ENCODE measurements around the gene CTBP2. TPM values are rescaled to one million over a fixed set of nuclear protein-coding genes. Genes with fewer than 3 reads are reported as not detected.
A peak's percentile ranks its signal among the peaks of the same experiment; 100 is the strongest.

CTBP2 gene
- total RNA-seq, 3 donors from 2014 or later: 53.1 to 91.2 (median 65.9) TPM

DNA sequence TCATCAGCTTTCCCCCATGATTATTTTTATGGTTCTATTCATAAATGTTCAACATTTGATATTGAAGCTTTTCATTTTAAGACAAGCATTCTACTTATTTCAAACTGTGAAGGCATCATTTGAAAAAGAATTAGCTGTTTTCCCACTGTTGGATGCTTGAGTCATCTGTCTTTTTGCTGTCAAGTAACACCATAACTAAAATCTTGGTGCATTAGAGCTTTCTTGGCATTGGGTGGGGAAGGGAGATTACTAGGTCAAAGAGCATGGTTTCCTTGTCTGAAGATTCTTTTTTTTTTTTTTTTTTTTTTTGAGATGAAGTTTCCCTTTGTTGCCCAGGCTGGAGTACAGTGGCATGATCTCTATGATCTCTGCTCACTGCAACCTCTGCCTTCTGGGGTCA, 68.5 kb downstream of the CTBP2 start:
- no peaks in the 10 kb centered on the region for H3K4me1 ChIP-seq
- H3K9me3 ChIP-seq: no peaks in the 10 kb centered on the region
- H3K36me3 ChIP-seq: no peaks in the 10 kb centered on the region
- no peak overlapping the region for H3K4me3 ChIP-seq
- intact Hi-C loops (cut with DNase I; ENCODE audit: low total_unique reads): loop anchor here (2.0 kb wide), 1 partner anchor 23 kb away; no protein-coding TSS in a partner anchor
- no peaks in the 10 kb centered on the region for H3K27me3 ChIP-seq
- DNase-seq (ENCODE audit: low spot score in 2 of 2): no peak
- TF ChIP-seq, protein P1, sequence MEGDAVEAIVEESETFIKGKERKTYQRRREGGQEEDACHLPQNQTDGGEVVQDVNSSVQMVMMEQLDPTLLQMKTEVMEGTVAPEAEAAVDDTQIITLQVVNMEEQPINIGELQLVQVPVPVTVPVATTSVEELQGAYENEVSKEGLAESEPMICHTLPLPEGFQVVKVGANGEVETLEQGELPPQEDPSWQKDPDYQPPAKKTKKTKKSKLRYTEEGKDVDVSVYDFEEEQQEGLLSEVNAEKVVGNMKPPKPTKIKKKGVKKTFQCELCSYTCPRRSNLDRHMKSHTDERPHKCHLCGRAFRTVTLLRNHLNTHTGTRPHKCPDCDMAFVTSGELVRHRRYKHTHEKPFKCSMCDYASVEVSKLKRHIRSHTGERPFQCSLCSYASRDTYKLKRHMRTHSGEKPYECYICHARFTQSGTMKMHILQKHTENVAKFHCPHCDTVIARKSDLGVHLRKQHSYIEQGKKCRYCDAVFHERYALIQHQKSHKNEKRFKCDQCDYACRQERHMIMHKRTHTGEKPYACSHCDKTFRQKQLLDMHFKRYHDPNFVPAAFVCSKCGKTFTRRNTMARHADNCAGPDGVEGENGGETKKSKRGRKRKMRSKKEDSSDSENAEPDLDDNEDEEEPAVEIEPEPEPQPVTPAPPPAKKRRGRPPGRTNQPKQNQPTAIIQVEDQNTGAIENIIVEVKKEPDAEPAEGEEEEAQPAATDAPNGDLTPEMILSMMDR (IDR thresholded peaks at IDR 0.05): no peak
- TF ChIP-seq POLR2AphosphoS5 (IDR thresholded peaks at IDR 0.05): no peak
- no peak for TF ChIP-seq POLR2A (IDR thresholded peaks at IDR 0.05)
- H3K27ac ChIP-seq: no peak overlapping the region

GRCh38 chr10:125089469-125089868, 70.9 kb downstream of the CTBP2 start:
- no peak for DNase-seq (ENCODE audit: low spot score in 2 of 2)
- H3K36me3 ChIP-seq: no peaks in the 10 kb centered on the region
- H3K4me3 ChIP-seq: no peak overlapping the region
- H3K9me3 ChIP-seq: no peaks in the 10 kb centered on the region
- intact Hi-C loops (cut with DNase I; ENCODE audit: low total_unique reads): no loop called here
- TF ChIP-seq POLR2AphosphoS5 (IDR thresholded peaks at IDR 0.05) (no peak), POLR2A (IDR thresholded peaks at IDR 0.05) (no peak)
- TF ChIP-seq, protein P1 (IDR thresholded peaks at IDR 0.05): no peak
- no peaks in the 10 kb centered on the region for H3K27me3 ChIP-seq
- no peak overlapping the region for H3K27ac ChIP-seq
- H3K4me1 ChIP-seq: no peaks in the 10 kb centered on the region

DNA sequence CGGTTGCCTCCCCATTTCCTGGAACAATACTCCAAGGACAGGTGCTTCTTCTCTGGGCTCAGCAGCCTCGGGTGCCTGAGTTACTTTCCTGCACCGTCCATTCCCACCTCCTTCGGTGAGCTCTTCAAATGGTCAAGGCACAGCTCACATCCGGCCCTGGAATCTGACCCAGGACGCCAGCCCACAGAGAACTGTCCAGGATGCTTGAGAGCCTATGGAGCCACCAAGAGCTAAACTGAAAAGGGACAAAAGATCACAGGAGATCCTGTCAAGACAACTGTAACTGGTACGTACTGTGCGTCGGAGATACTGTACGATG, 72.5 kb downstream of the CTBP2 start:
- no peaks in the 10 kb centered on the region for H3K9me3 ChIP-seq
- intact Hi-C loops (cut with DNase I; ENCODE audit: low total_unique reads): no loop called here
- no peak overlapping the region for H3K4me3 ChIP-seq
- H3K27ac ChIP-seq: peak overlapping the region in 1 of 2 donors; percentile 29
- H3K4me1 ChIP-seq: no peaks in the 10 kb centered on the region
- DNase-seq (ENCODE audit: low spot score in 2 of 2): no peak
- TF ChIP-seq, protein P1 (IDR thresholded peaks at IDR 0.05): no peak
- TF ChIP-seq POLR2A (IDR thresholded peaks at IDR 0.05): no peak
- TF ChIP-seq POLR2AphosphoS5 (IDR thresholded peaks at IDR 0.05): no peak
- H3K36me3 ChIP-seq: no peaks in the 10 kb centered on the region
- no peaks in the 10 kb centered on the region for H3K27me3 ChIP-seq

- no peak overlapping the region for H3K4me3 ChIP-seq
- no peak for TF ChIP-seq POLR2AphosphoS5 (IDR thresholded peaks at IDR 0.05)
- H3K27ac ChIP-seq: peak overlapping the region in 1 of 2 donors; percentile 29
- intact Hi-C loops (cut with DNase I; ENCODE audit: low total_unique reads): no loop called here
- no peaks in the 10 kb centered on the region for H3K36me3 ChIP-seq
- DNase-seq (ENCODE audit: low spot score in 2 of 2): peak in 1 of 2 donors; percentile 44
- no peaks in the 10 kb centered on the region for H3K9me3 ChIP-seq
- no peaks in the 10 kb centered on the region for H3K4me1 ChIP-seq
- no peaks in the 10 kb centered on the region for H3K27me3 ChIP-seq
Measured at GRCh38 chr10:125087191-125087896, 73.0 kb downstream of the CTBP2 start.

GRCh38 chr10:125086691-125087090, 73.7 kb downstream of the CTBP2 start:
- TF ChIP-seq, protein P1 (IDR thresholded peaks at IDR 0.05): no peak
- no peak for TF ChIP-seq POLR2AphosphoS5 (IDR thresholded peaks at IDR 0.05)
- no peak for TF ChIP-seq POLR2A (IDR thresholded peaks at IDR 0.05)
- Histone ChIP-seq H3K36me3 (no peaks in the 10 kb centered on the region), H3K4me1 (peaks cover 0 to 4% of the 10 kb centered on the region in 2 donors), H3K27ac (no peak overlapping the region), H3K27me3 (no peaks in the 10 kb centered on the region), H3K4me3 (no peak overlapping the region), H3K9me3 (no peaks in the 10 kb centered on the region)
- intact Hi-C loops (cut with DNase I; ENCODE audit: low total_unique reads): no loop called here
- no peak for DNase-seq (ENCODE audit: low spot score in 2 of 2)

Measured in breast epithelium (tissue), 4 donors.